GM21367 (cell line): ENCODE data around the gene MMP3.
"Not testable (repeated sequence)": the region's sequence is repeated elsewhere in the genome, so short reads cannot be mapped to it uniquely, and the experiment has no call there.

Source experiments
- ATAC-seq: cut with Tn5 transposase; IDR thresholded peaks from one replicate; pipeline ENCODE4 v1.9.1; 2021; ENCODE audit not compliant: unreplicated experiment

MMP3 gene

DNA sequence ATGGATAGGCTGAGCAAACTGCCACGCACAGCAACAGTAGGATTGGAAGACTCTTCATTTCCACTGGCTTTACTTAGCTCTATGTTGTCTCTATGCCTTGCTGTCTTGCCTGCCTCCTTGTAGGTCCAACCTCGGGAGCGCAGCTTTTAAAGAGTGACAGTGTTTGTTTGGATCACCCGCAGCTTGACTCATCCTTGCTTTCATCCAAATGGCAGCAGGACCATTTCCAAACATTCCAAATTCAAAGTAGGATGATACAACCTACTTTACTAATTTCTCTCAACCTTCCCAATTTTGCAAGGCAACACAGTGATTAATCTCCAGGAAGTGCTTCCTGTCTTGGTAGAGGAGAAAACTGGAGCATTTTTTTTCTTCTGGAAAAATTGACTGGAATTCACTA, at the start of gene MMP3:
TSS of gene MMP3 (minus strand) at position 121 of the 400 bp plus-strand sequence. CDS start at position 58, 63 bp downstream.
- no peak for ATAC-seq

GRCh38 chr11:102891736-102892135, 48.3 kb upstream of the MMP3 start:
- no peak for ATAC-seq

DNA sequence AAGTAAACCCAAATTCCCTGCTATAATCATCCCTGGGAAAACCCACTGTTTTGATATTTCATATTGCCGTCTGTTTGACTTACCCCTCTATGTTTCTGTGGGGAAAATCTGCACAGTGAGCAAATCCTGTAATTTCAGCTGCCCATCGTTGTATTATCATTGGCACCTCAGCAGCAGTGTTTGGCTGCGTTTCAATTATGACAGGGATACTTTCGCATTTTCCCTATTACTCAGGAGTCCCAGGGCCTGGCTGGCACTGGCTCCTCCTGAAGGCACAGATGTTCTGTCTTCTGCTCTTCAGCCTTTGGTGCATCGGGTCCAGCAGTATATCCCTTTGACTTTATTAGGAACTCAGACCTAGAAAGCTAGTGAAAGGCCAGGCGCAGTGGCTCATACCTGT, 43.6 kb upstream of the MMP3 start:
- ATAC-seq: no peak

- ATAC-seq: no peak
Observed at GRCh38 chr11:102883141-102883540, 39.7 kb upstream of the MMP3 start.

DNA sequence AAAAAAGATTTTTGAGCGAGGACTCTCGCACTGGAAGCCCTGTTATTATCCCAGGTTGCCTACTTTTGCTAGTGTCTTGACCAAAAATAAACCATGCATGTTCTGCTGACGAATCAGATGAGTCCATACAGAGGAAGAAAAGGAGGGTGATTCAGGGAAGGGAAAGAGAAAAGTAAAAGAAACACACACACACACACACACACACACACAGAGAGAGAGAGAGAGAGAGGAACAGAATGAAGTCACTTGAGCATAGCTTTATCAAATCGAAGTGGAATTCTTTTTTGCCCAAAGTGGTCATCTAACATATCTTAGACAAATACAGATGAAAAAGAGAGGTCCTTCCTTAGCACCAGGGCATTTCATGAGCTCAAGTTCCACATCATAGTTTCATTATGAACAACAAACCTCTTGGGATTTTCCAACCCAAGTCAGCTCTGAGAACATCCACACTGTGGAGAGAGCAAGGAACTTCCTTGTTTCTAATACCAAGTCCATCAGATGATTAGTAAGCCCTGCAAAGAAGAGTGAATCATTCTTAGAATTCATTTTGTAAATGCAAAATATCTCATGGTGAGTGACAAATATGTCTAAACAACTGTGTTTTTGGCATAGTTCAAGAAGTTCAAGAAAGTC, 39.1 kb upstream of the MMP3 start:
- peak; percentile 73 for ATAC-seq

GRCh38 chr11:102879801-102880200, 36.4 kb upstream of the MMP3 start:
- no peak for ATAC-seq

- ATAC-seq: no peak
Observed at GRCh38 chr11:102878595-102878994, 35.2 kb upstream of the MMP3 start.

DNA sequence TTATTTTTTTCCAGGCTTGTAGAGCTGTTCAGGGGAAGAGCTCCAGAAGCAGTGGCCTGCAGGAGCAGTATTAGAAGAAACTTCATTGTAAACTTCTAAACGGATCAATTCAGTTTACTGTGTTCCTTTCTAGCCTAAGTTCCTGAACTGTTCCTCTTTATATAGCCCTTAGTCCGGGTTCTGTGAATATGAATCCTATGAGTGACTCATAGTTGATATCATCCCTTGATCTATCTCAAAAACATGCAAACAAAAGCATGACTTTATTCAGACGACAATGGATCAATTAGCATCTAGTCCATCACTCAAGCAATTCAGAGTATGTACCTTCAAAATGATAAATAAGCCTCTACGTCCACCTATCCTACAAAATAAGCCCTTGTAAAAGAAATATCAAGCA, 31.4 kb upstream of the MMP3 start, which contains the start of gene MMP12:
TSS of gene MMP12 (minus strand) at position 131 of the 400 bp plus-strand sequence. CDS start at position 86, 45 bp downstream.
- no peak for ATAC-seq

DNA sequence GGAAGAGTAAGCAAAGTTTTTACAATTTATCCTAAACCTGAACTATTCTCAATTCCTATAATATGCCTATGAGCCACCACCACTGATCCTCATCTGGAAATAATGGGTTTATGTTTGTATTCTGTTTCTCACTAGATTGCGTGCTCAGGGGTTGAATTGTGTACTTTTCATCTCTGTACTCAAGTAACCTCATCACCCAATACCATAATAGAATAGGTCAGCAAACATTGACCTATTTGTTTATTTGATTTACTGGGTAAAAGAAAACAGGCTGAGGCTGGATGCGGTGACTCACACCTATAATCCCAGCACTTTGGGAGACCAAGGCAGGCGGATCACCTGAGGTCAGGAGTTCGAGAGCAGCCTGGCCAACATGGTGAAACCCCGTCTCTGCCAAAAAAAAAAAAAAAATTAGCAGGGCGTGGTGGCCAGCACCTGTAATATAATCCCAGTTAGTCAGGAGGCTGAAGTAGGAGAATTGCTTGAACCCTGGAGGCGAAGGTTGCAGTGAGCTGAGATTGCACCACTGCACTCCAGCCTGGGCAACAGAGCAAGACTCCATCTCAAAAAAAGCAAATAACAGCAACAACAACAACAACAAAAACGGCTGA, 26.1 kb upstream of the MMP3 start:
- ATAC-seq: not testable (repeated sequence)

DNA sequence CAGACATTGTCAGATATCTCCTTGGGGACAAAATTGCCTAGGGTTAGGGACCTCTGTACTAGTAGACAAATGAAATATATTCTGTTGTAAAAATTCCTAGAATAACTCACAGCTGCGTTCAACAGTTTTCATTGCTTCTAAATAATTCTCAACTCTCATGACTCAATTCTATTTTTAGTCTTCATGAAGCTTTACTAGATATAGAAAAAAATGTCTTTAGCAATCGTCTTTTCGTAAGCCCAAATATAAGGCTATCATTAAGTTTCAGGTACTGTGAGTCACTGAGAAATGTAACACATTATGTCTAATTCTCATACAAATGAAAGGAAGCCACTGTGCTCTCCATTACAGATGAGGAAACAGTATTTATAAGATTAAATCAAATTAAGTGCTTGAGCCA, 24.9 kb upstream of the MMP3 start:
- ATAC-seq: no peak

DNA sequence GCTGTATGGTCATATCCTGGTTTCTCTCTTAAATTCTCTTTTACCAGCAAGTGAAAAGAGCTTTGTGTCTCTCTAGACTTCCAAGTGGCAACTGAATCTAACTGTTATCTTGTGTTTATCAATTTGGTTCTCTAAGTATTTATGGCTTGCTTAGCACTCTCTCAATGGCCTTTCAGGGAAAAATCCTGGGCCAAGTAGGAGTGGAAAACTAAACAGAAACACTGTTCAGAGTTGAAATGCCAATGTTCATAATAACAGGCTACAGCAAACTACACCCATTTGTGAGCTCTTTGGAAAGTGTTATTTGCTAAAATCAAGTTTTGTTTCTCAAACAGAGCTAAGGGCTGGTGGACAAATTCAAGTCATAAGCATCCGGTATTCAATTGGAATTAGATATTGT, 21.3 kb upstream of the MMP3 start:
- no peak for ATAC-seq

DNA sequence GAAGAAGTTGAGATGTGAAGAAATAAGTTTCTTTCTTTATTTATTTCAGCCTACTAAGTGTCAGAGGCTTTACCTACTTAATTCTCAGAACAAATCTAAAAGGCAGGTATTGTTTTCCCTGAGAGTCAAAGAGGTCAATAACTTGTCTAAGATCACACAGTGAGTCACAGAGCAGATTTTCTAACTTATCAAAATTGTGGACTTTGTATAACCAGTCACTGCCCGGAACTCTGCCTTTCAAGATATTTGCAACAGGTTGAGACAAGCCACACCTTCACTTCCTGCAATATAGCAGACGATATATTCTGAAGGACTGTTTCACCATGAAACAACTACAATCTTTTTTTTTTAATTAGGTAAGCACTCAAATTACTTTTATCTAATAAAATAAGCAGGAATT, 10.5 kb upstream of the MMP3 start:
- no peak for ATAC-seq

- no peak for ATAC-seq
Observed at GRCh38 chr11:102853055-102853454, 9.6 kb upstream of the MMP3 start.

GRCh38 chr11:102850973-102851745, 7.8 kb upstream of the MMP3 start:
- no peak for ATAC-seq

DNA sequence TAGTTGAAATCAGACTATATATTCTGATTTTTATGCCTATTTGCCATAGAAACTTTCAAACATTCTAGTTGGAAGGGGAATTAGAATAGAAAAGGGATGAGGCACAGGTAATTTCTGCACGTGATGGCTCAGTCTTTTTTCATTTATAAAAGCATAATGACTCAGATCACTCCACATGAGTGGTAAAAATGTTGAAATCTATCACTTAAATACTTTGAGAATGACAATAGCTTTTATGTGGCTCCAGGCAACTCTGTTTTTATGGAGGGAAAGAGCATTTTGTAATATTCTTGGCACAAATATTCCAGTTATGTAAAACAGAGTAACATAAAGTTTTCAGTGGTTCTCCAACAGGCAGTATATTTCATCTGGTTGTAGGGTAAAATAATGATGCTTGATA, 5.9 kb upstream of the MMP3 start:
- ATAC-seq: no peak

DNA sequence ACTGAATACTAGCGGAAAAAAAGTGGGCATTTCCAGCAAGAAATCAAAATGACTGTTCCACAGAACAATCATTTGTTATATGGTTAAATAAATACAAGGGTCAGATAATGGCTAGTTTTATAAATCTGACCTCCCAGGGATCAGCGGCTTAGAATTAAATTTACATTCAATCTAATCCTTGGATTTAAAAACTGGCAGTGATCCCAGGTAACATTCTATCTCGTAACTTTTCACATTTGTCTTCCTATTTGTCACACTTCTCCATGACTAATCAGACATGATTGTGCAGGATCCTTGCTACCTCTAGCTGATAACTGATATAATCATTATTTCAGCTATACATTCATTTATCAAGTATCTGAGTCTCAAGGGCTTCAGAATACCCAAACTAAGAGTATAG, 2.9 kb upstream of the MMP3 start:
- ATAC-seq: no peak

GRCh38 chr11:102842930-102843329, 479 bp downstream of the MMP3 start:
- no peak for ATAC-seq

- no peak for ATAC-seq
Observed at GRCh38 chr11:102840018-102840417, 3.4 kb downstream of the MMP3 start.

DNA sequence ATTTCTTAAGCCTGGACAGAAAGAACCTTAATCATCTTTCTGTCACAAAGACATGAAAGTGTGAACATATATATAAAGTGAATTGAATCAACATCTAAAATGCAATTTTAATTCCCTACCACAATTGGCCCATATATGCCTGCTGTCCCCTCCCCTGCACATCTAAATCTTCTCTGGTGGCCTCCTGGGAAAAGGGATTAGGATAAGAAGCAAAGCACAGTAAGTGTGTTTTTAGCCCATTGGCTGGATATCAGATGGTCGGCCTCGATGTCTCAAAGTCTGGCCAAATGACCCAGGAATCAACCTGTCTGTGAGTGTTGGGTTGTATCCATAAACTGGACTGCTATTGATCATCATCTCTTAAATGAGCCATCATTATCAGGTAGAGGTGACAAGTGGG, 5.8 kb downstream of the MMP3 start:
- ATAC-seq: no peak

GRCh38 chr11:102837156-102837555, 6.3 kb downstream of the MMP3 start:
- no peak for ATAC-seq

- ATAC-seq: no peak
Observed at GRCh38 chr11:102836290-102836875, 7.0 kb downstream of the MMP3 start.

DNA sequence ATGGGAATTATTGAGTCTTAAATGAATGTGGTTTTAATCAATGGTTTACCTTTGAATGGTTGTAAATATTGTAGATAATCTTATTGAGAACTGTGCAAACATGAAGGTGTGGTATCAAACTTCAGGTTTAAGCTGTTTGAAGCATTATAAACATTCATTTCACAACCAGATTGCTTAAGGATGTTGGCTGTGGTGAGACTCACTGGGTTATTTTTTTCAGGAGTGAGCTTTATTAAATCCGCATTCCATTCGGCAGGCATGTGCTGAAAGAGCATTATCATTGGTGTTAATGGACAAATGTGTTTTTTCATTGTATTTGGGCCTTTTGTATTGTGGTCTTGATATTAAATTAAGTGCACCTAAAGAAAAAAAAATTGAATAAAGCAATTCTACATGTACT, 9.7 kb downstream of the MMP3 start:
- ATAC-seq: no peak
